AML-193 (cell line): ENCODE results near the gene BTBD2.

ENCODE experiments used
- DNase-seq, 2 experiments: peaks; one replicate each; lab custom pipeline; 2025; lab: John Stamatoyannopoulos, UW

The BTBD2 gene

DNA sequence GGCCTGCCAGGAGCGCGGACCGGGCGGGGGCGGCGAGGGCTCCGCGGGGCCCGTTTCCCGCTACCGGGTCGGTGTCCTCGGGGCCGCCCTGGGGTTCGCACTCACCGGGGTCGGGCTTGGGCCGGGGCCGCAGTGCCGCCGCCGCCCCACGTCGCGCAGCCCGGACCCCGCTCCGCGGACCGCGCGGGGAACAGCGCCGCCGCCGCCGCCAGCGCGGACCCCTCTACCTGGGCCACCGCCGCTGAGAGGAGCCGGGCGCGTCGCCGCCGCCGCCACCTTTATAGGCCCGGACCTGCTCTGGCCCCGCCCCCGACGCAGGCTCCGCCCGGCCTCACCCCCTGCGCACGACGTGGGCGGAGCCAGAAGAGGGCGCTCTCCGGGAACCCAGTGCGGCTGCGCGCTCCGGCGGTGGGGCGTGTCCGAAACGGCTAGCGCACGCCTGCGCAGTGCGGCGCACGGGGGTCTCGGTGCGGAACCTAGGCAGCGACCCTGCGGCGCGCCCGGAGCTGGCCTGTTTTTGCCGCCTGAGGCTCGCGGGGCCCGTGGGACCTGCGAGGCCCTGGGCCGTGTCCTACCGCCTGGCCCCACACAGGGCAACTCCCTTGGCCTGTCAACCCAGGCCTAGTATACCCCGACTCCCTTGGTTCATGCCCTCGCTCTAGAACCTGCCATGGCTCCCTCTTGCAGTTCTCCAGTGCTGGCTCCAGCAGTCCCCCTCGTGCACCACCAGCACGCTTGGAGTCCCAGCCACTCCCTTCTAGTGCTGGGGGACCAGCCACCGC, 35.7 kb upstream of the BTBD2 start, which contains the start of gene MKNK2:
Gene MKNK2 (minus strand): TSS at position 254 of the 782 bp plus-strand sequence. CDS start 393 bp downstream, outside the sequence.
- peak; percentile 63 to 74 for DNase-seq

- DNase-seq = no peak
Observed at GRCh38 chr19:2050349-2050990, 35.0 kb upstream of the BTBD2 start.

DNA sequence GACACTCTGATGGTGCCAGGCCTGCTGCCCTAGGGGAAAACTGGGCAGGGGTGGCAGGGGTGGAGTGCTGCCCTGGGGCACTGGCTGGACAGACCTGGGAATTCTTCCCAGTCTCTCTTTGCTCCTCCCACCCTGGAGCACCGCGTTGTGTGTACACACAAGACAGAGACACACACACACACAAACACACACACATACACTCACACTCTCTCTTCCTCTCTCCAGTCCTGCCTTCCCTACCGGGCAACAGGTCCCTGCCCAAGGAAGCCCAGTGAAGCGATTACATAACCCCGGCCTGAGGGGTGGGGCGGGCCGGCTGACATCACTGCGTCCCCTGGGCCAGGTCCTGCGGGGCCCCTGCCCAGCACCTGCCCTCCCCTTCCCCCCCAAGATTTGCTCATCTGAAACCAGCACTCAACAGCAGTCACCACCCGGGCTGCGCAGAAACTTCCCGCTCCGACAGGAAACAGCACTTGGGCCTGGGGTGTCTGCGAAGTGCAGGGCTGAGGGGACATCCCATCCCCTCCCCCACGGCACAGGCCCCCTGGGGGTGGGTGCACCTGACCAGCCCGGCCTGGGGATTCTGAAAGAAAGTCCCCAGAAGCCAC, 34.3 kb upstream of the BTBD2 start:
- DNase-seq = peak; percentile 70 to 75

GRCh38 chr19:2048959-2049740, 33.6 kb upstream of the BTBD2 start:
- DNase-seq = no peak

GRCh38 chr19:2048104-2048958, 32.8 kb upstream of the BTBD2 start:
- DNase-seq = no peak

GRCh38 chr19:2047449-2048103, 32.1 kb upstream of the BTBD2 start:
- DNase-seq = no peak

- no peak for DNase-seq
Observed at GRCh38 chr19:2047076-2047448, 31.5 kb upstream of the BTBD2 start.

DNA sequence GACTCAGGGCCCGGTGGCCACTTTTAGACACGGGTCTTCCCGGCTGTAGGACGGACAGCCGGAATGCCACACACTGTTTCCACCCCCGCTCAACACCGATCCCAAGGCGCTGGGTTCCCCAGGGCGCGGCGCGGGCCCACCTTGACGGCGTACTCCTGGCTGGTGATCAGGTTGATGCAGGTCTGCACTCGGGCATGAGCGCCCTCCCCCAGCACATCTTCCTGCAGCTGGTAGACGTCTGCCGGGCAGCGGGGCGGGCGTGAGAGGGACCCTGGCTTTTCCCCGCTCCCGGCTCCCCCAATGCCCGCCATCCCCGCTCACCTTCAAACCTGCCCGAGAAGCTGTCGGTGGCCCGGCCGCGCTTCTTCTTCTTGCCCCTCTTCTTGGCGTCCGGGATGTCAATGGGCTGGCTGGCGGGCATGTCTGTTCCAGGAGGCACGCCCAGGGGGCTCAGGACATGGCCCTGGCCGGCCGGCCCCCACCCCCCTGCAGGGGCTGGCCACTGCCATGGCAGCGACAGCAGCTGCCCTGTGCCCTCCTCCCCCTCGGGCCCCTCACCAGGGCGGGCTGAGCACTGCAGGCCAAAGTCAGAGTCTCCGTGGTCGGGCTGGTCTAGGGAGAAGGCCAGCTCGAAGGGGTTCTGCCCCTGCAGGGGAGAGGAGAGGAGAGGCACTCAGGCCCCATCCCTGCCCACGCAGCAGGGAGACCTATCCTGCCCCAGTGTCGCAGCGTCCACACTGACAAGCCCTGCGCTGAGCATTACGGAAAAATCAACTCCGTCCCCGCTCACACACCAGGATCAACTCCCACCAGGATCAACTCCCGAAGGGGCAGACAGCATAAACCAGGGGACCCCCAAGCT, 30.8 kb upstream of the BTBD2 start:
- DNase-seq = no peak

DNA sequence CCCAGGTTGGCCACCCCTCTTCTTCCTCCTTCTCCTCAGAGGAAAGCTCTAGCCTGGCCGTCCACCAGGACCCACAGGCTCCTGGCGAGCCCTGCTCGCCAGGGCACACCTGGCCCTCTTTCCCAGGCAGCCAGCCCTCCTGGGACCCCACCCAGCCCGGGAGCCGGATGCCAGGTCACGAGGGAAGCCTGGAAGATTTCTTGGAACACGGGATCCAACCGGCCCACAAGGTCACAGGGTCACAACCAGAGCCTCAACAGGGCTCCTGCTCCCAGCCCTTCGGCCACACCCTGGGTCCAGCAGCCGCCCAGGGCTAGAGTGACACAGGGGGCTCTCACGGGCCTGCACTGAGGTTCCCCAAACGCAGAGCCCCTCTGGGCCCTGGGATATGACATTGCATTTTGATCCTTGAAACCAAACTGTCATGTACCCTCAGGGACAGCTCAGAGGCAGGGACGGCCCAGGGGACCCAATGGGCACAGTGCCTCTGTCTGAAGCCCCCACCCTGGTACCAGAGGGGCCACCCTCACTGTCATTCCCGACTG, 30.1 kb upstream of the BTBD2 start:
- DNase-seq = no peak

DNA sequence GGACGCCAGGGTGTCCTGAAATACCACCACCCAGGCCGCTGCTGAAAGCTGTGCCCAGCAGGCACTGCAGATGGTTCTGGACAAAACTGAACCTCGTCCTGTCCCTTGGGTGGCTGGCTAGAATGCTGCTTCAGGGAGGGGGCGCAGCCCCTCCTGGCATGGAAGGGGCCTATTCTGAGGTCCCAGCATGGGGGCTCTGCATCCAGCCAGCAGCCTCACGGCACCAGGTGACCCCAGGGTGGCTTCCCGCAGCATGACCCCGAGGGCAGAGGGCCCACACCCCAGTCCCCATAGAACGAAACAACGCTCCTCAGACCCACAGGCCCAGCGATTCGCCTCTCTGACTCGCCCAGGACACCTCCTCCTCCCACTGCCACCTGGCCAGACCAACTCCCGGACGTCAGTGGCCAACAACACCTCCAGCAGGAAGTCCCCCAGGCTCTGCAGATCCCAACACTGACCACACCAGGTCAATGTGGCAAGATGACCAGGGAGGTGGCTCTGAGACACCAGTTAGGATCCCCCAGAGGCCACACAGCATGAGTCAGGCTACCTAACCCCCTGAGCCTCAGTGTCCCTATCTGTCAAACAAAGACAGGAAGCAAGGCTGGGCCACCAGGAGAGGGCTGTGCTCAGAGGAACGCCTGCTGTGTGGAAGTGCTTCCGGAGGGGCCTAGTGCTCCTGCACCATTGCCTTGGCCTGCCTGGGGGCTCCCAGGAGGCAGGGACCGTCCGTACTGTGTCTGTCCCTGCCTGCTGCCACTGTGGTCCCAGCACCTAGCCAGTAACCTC, 29.4 kb upstream of the BTBD2 start:
- DNase-seq = no peak

GRCh38 chr19:2043961-2044708, 28.6 kb upstream of the BTBD2 start:
- DNase-seq = no peak

DNA sequence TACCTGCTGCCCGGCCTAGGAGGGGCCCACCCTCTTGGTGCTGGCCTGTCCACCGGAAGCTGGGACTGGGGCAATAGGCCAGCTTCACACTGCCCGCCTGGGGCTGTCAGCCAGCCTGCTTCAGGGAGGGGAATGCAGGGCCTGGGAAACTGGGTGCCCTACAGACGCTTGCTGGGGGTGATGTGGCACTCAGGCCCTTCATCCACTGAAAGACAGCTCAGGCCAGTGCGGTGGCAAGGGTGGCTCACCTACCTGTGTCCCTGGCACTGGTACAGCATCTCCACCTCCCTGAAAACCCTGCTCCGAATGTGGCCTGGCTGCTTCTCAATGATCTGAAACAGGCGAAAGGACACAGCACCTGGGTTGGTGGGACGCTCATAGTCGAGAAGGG, 27.7 kb upstream of the BTBD2 start:
- DNase-seq = no peak

DNA sequence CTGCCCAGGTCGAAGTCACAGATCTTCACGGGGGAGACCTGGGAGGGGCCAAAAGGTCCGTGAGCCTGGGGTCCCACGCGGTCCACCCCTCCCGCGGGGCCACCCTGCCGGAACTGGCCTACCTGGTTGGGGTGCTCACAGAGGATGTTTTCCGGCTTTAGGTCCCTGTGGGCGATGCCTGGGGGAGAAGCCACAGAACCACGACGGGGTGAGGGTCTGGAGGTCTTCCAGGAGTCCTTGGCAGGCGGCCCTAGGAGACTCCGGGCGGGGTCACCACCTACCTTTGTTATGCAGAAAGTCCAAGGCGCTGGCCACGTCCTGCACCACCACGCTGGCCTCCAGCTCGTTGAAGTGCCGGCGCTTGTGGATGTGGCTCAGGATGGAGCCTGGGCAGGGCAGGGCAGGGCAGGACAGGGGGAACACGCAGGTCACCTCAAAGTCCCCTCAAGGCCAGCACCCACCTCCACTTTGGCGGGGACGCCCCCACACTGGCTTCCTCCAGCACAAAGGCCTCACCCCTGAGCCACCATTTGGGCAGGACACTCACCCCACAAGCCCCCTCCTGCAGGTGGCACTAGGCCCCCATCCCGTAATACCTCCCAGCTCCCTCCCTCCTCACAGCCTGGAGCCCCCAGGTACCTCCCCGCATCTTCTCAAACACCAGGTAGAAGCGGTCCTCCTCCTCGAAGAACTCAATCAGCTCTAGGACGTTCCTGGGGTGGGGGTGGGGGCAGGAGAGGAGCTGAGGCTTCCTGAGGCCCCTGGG, 27.2 kb upstream of the BTBD2 start:
- no peak for DNase-seq

GRCh38 chr19:2041683-2042484, 26.4 kb upstream of the BTBD2 start:
- DNase-seq = peak; percentile 73 to 82

- no peak for DNase-seq
Observed at GRCh38 chr19:2041433-2041682, 25.8 kb upstream of the BTBD2 start.

DNA sequence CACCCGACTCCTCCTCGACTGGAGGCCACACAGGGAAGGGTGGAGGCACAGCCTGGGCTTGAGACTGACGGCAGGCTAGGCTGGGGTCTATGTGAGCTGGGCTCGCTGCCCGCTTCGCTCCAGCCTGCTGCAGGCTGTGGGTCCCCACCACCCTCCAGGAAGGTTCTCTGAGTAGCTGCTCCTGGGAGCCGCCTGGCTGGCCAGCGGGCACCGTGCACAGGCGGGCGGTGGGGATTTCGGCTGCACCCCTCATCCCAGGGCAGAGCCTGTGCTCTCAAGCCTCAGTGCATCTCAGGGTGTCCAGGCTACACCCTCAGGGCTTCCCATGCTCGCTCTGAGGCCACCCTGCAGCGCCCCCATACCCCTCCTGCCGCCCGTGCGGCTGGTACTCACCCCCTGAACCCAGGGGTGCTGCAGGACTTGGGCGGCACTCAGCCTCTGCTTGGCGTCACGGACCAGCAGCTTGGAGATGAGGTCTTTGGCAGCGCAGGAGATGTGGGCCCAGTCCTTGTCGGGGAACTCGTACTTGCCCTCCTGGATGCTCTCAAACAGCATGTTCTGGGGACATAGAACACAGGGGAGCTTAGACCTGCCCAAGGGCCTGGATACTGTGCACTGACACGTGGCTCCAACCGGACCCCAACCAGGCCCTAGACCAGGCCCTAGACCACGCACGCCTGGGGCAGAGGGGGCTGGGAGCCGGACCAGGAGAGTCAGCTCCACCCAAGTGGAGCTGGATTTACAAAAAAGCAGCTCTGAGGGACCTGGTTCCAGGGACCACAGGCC, 25.3 kb upstream of the BTBD2 start:
- DNase-seq = no peak
